ENCODE data around the gene FAM98A.

The FAM98A gene

DNA sequence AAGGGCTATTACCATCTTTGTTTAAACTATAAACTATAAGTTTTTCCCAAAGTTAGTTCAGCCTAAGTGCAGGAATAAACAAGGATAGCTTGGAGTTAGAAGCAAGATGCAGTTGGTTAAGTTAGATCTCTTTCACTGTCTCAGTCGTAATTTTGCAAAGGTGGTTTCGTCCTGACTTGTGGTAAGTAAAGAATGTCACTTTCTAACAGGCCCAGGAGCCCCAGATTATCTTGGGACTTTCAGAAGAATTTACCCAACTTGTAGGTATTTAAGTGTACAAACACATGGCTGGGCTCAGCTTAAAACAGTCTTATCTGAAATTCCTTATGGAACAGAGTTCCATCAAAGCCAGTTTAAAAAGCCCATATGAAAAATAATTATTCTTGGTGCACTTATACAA lies 18.3 kb upstream of the FAM98A start:
- H3K36me3 ChIP-seq: no peaks in the 10 kb centered on the region
- no peak overlapping the region for H3K4me3 ChIP-seq (ENCODE audit: low read depth in 1 of 2, low read length in 1 of 2)
- TF ChIP-seq, protein P1, sequence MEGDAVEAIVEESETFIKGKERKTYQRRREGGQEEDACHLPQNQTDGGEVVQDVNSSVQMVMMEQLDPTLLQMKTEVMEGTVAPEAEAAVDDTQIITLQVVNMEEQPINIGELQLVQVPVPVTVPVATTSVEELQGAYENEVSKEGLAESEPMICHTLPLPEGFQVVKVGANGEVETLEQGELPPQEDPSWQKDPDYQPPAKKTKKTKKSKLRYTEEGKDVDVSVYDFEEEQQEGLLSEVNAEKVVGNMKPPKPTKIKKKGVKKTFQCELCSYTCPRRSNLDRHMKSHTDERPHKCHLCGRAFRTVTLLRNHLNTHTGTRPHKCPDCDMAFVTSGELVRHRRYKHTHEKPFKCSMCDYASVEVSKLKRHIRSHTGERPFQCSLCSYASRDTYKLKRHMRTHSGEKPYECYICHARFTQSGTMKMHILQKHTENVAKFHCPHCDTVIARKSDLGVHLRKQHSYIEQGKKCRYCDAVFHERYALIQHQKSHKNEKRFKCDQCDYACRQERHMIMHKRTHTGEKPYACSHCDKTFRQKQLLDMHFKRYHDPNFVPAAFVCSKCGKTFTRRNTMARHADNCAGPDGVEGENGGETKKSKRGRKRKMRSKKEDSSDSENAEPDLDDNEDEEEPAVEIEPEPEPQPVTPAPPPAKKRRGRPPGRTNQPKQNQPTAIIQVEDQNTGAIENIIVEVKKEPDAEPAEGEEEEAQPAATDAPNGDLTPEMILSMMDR (IDR thresholded peaks at IDR 0.05): no peak
- no peaks in the 10 kb centered on the region for H3K9me3 ChIP-seq
- H3K4me1 ChIP-seq (ENCODE audit: control insufficient read depth in 1 of 2, insufficient read depth in 1 of 2, low read depth in 1 of 2, low read length in 1 of 2): no peaks in the 10 kb centered on the region
- H3K27ac ChIP-seq: no peak overlapping the region
- no peaks in the 10 kb centered on the region for H3K27me3 ChIP-seq

DNA sequence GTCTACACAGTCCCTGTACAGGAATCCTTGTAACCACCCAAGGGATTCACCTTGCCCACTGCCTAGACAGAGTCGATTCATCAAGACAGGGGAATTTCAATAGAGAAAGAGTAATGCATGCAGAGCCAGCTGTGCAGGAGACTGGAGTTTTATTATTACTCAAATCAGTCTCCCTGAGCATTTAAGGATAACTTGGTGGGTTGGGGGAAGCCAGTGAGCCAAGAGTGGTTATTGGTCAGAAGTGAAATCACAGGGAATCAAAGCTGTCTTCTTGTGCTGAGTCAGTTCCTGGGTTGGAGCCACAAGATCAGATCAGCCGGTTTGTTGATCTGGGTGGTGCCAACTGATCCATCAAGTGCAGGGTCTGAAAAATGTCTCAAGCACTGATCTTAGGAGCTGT lies 17.8 kb upstream of the FAM98A start:
- Histone ChIP-seq H3K36me3 (no peaks in the 10 kb centered on the region), H3K9me3 (no peaks in the 10 kb centered on the region), H3K4me1 (ENCODE audit: control insufficient read depth in 1 of 2, insufficient read depth in 1 of 2, low read depth in 1 of 2, low read length in 1 of 2) (no peaks in the 10 kb centered on the region), H3K27ac (no peak overlapping the region), H3K4me3 (ENCODE audit: low read depth in 1 of 2, low read length in 1 of 2) (no peak overlapping the region), H3K27me3 (no peaks in the 10 kb centered on the region)
- TF ChIP-seq, protein P1 (IDR thresholded peaks at IDR 0.05): no peak

DNA sequence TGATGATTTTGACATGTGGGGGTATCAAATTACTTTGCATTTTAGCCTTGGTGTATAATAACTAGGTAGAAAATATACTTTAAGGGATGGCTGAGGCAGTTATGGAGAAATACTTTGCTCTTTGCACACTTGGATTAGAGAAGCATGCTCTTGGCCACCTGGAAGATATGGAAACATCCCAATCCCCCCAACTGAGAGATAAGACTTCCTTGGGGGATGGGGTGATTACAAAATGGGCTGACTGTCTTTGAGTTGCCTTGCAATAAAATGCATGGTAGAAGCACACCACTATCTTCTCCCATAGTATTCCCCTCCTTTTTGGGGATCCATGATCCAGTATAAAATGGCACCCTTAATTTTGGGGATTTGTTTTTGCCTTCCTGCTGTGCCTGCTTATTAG lies 15.1 kb upstream of the FAM98A start:
- TF ChIP-seq, protein P1 (IDR thresholded peaks at IDR 0.05): no peak
- no peaks in the 10 kb centered on the region for H3K36me3 ChIP-seq
- H3K4me1 ChIP-seq (ENCODE audit: control insufficient read depth in 1 of 2, insufficient read depth in 1 of 2, low read depth in 1 of 2, low read length in 1 of 2): no peaks in the 10 kb centered on the region
- no peaks in the 10 kb centered on the region for H3K9me3 ChIP-seq
- no peak overlapping the region for H3K27ac ChIP-seq
- H3K4me3 ChIP-seq (ENCODE audit: low read depth in 1 of 2, low read length in 1 of 2): no peak overlapping the region
- H3K27me3 ChIP-seq: no peaks in the 10 kb centered on the region

DNA sequence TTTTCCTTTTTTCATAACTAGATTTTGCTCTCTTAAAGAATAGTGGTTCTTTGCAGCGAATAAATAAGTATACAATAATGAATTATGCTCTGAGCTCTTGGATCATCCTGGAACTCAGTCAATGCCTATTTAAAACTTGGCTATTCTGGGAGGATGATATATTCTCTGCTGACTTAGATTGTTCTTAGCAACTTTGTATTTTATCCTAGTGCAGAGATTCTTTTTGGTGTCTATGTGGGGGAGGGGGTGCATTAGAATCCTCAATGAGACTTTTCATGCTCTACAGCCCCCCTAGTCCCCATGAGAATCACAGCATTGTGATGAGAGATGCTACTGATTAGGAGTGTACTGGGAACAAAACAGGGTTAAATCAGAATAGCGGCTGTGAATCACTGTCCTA lies 8.8 kb upstream of the FAM98A start:
- TF ChIP-seq, protein P1 (IDR thresholded peaks at IDR 0.05): no peak

DNA sequence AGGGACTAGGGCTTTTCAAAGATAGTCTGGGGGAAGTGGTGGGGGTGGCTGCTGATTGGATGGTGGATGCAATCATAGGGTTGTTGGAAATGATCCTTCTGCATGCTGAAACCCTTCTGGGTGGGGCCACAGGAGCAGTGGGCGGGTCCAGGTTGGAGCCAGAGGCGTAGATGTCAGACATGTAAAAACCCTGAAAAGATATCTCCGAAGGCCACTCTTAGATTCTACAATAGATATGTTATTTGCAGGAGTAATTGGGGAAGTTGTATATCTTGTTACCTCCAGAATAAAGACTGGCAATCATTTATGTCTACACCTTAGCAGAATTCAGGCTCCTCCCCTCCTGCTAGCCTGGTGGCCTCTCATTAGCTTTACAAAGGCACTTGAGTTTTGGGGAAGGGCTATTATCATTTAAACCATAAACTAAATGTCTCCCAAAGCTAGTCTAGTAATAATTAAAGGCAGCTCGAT lies 8.2 kb upstream of the FAM98A start:
- Histone ChIP-seq H3K36me3 (no peaks in the 10 kb centered on the region), H3K4me3 (ENCODE audit: low read depth in 1 of 2, low read length in 1 of 2) (no peak overlapping the region), H3K4me1 (ENCODE audit: control insufficient read depth in 1 of 2, insufficient read depth in 1 of 2, low read depth in 1 of 2, low read length in 1 of 2) (peaks cover 0 to 4% of the 10 kb centered on the region in 2 experiments), H3K27ac (no peak overlapping the region), H3K27me3 (no peaks in the 10 kb centered on the region), H3K9me3 (no peaks in the 10 kb centered on the region)
- TF ChIP-seq, protein P1 (IDR thresholded peaks at IDR 0.05): no peak

More for the DNA sequence above, 8.8 kb upstream of the FAM98A start:
- Histone ChIP-seq H3K9me3 (no peaks in the 10 kb centered on the region), H3K27ac (no peak overlapping the region), H3K36me3 (no peaks in the 10 kb centered on the region), H3K4me1 (ENCODE audit: control insufficient read depth in 1 of 2, insufficient read depth in 1 of 2, low read depth in 1 of 2, low read length in 1 of 2) (peaks cover 0 to 4% of the 10 kb centered on the region in 2 experiments), H3K4me3 (ENCODE audit: low read depth in 1 of 2, low read length in 1 of 2) (no peak overlapping the region), H3K27me3 (no peaks in the 10 kb centered on the region)

GRCh38 chr2:33606622-33607021 lies 7.5 kb upstream of the FAM98A start:
- peaks cover 0 to 4% of the 10 kb centered on the region in 2 experiments for H3K4me1 ChIP-seq (ENCODE audit: control insufficient read depth in 1 of 2, insufficient read depth in 1 of 2, low read depth in 1 of 2, low read length in 1 of 2)
- H3K4me3 ChIP-seq (ENCODE audit: low read depth in 1 of 2, low read length in 1 of 2): no peak overlapping the region
- H3K27me3 ChIP-seq: no peaks in the 10 kb centered on the region
- H3K9me3 ChIP-seq: no peaks in the 10 kb centered on the region
- no peaks in the 10 kb centered on the region for H3K36me3 ChIP-seq
- no peak overlapping the region for H3K27ac ChIP-seq
- TF ChIP-seq, protein P1 (IDR thresholded peaks at IDR 0.05): no peak

Measured in neutrophil (primary cell).